H1 (cell line): ENCODE measurements around the gene BCAS3. TPM values are rescaled to one million over a fixed set of nuclear protein-coding genes. Genes with fewer than 3 reads are reported as not detected.

Source experiments
- CTCF ChIA-PET: fragments of 300-600 bp; sonication (Branson Sonifier 250); formaldehyde crosslinking; loops from one replicate; lab custom pipeline; 2021; ENCODE audit not compliant: partially characterized antibody; lab: Charles Lee
- POLR2A ChIA-PET: fragments of 300-600 bp; sonication (Branson Sonifier 250); formaldehyde crosslinking; loops from one replicate; lab custom pipeline; 2021; ENCODE audit warnings: inconsistent platforms; ENCODE audit not compliant: partially characterized antibody; lab: Charles Lee
- DNase-seq, 2 experiments: peaks; one replicate each; pipeline versions ENCODE4 v3.0.0 to v3.0.0-alpha.2; 2010 to 2022; ENCODE audit warnings: low spot score in 2 of 2, low read depth in 1 of 2, mixed read lengths in 1 of 2
- FAIRE-seq: peaks from 2 replicates; lab custom pipeline; 2011; peaks lifted over from hg19 to GRCh38; lab: Jason Lieb, UNC
- H2AFZ ChIP-seq: 2 replicates; pipeline ENCODE4 v1.8.1; 2012; ENCODE audit warnings: low read length, inconsistent platforms
- H2AK5ac ChIP-seq: 2 replicates; pipeline ENCODE4 v1.6.1; 2013; ENCODE audit warnings: low read depth, low read length
- H2BK120ac ChIP-seq: replicated peaks from 2 replicates; pipeline ENCODE3; 2013; ENCODE audit warnings: low read depth, low read length, inconsistent platforms
- H2BK12ac ChIP-seq: 2 replicates; pipeline ENCODE4 v1.6.1; 2013; ENCODE audit warnings: low read depth, low read length
- H2BK15ac ChIP-seq: 2 replicates; pipeline ENCODE4 v1.6.1; 2013; ENCODE audit warnings: low read length
- H2BK20ac ChIP-seq: 2 replicates; pipeline ENCODE4 v1.6.1; 2013; ENCODE audit warnings: low read length
- H2BK5ac ChIP-seq: 2 replicates; pipeline ENCODE4 v1.6.1; 2013; ENCODE audit warnings: low read depth, low read length
- H3K14ac ChIP-seq: 2 replicates; pipeline ENCODE4 v1.6.1; 2013; ENCODE audit warnings: inconsistent platforms; ENCODE audit not compliant: insufficient read length
- H3K18ac ChIP-seq: 2 replicates; pipeline ENCODE4 v1.6.1; 2013; ENCODE audit warnings: low read length; ENCODE audit errors: extremely low read depth
- H3K23ac ChIP-seq: 2 replicates; pipeline ENCODE4 v1.6.1; 2013; ENCODE audit warnings: inconsistent platforms; ENCODE audit not compliant: insufficient read length
- H3K23me2 ChIP-seq: 2 replicates; pipeline ENCODE4 v1.6.1; 2013; ENCODE audit warnings: low read depth, low read length
- H3K27ac ChIP-seq: 2 replicates; pipeline ENCODE4 v1.6.1; 2011; ENCODE audit warnings: low read depth, low read length, inconsistent platforms
- H3K27me3 ChIP-seq, 4 experiments: replicated peaks in 1 of 4; 1 replicate in 1 of 4; 2 replicates in 3 of 4; pipeline versions ENCODE4 v1.6.1 to v1.8.1; 2011 to 2013; ENCODE audit warnings: low read length in 3 of 4, mild to moderate bottlenecking in 3 of 4, inconsistent platforms in 2 of 4, mixed read lengths in 2 of 4, moderate library complexity in 1 of 4; ENCODE audit not compliant: control insufficient read depth in 3 of 4, insufficient read depth in 3 of 4; ENCODE audit errors: extremely low read depth in 1 of 4
- H3K36me3 ChIP-seq, 4 experiments: 2 replicates each; pipeline versions ENCODE4 v1.6.1 to v1.8.1; 2011 to 2013; ENCODE audit warnings: mild to moderate bottlenecking in 4 of 4, low read length in 3 of 4, moderate library complexity in 2 of 4, control low read depth in 1 of 4, inconsistent platforms in 1 of 4; ENCODE audit not compliant: insufficient read depth in 4 of 4, control insufficient read depth in 2 of 4
- H3K4ac ChIP-seq: replicated peaks from 2 replicates; pipeline ENCODE3; 2013; ENCODE audit warnings: low read length, low read depth, mixed read lengths, inconsistent platforms; ENCODE audit not compliant: insufficient read length
- H3K4me1 ChIP-seq, 4 experiments: replicated peaks in 1 of 4; 1 replicate in 1 of 4; 2 replicates in 3 of 4; pipeline versions ENCODE4 v1.6.1 to v1.8.1; 2011 to 2013; ENCODE audit warnings: low read length in 3 of 4, inconsistent platforms in 2 of 4, mixed read lengths in 1 of 4; ENCODE audit not compliant: insufficient read depth in 4 of 4, control insufficient read depth in 3 of 4
- H3K4me2 ChIP-seq, 2 experiments: 2 replicates each; pipeline versions ENCODE4 v1.6.1 to v1.8.1; 2011 to 2013; ENCODE audit warnings: low read depth in 2 of 2, low read length in 2 of 2, control low read depth in 1 of 2, inconsistent platforms in 1 of 2, mild to moderate bottlenecking in 1 of 2; ENCODE audit not compliant: insufficient read depth in 1 of 2
- H3K4me3 ChIP-seq, 4 experiments: fragments of 200-600, 300-600 bp in 1 of 4; sonication (generic), shearing (Covaris generic), sonication (Bioruptor Twin) in 1 of 4; 2 replicates each; pipeline versions ENCODE4 v1.5.1 to v1.8.1; 2011 to 2016; ENCODE audit warnings: low read length in 4 of 4, low read depth in 3 of 4, control low read depth in 2 of 4, inconsistent platforms in 2 of 4, mild to moderate bottlenecking in 2 of 4, mixed read lengths in 1 of 4, moderate library complexity in 1 of 4; ENCODE audit not compliant: insufficient read depth in 2 of 4; ENCODE audit errors: extremely low read depth in 1 of 4
- H3K56ac ChIP-seq: replicated peaks from 2 replicates; pipeline ENCODE3; 2013; ENCODE audit warnings: low read depth, mild to moderate bottlenecking, mixed read lengths, low read length, inconsistent platforms; ENCODE audit not compliant: insufficient read length
- H3K79me1 ChIP-seq: 2 replicates; pipeline ENCODE4 v1.6.1; 2013; ENCODE audit warnings: low read depth, low read length, control low read depth
- H3K79me2 ChIP-seq, 2 experiments: 2 replicates each; pipeline versions ENCODE4 v1.6.1 to v1.8.1; 2012 to 2013; ENCODE audit warnings: low read length in 2 of 2, mild to moderate bottlenecking in 2 of 2, inconsistent platforms in 1 of 2; ENCODE audit not compliant: insufficient read depth in 2 of 2, control insufficient read depth in 1 of 2
- H3K9ac ChIP-seq, 4 experiments: replicated peaks in 1 of 4; 1 replicate in 1 of 4; 2 replicates in 3 of 4; pipeline versions ENCODE4 v1.6.1 to v1.8.1; 2011 to 2013; ENCODE audit warnings: low read depth in 3 of 4, low read length in 3 of 4, control low read depth in 2 of 4, mild to moderate bottlenecking in 2 of 4, moderate library complexity in 2 of 4, inconsistent platforms in 1 of 4; ENCODE audit errors: extremely low read depth in 1 of 4
- H3K9me3 ChIP-seq, 2 experiments: 2 replicates each; pipeline versions ENCODE4 v1.6.1 to v1.8.1; 2012 to 2013; ENCODE audit warnings: mild to moderate bottlenecking in 2 of 2, moderate library complexity in 2 of 2, control low read depth in 1 of 2, inconsistent platforms in 1 of 2, low read depth in 1 of 2, low read length in 1 of 2, mixed read lengths in 1 of 2; ENCODE audit not compliant: insufficient read depth in 2 of 2
- H4K20me1 ChIP-seq, 2 experiments: replicated peaks in 1 of 2; 2 replicates each; pipeline versions ENCODE3 to v1.8.1; 2011 to 2013; ENCODE audit warnings: inconsistent platforms in 2 of 2, low read length in 2 of 2, mild to moderate bottlenecking in 1 of 2; ENCODE audit not compliant: insufficient read depth in 2 of 2, control insufficient read depth in 1 of 2
- H4K5ac ChIP-seq: 2 replicates; pipeline ENCODE4 v1.6.1; 2013; ENCODE audit warnings: low read length, low read depth, mixed read lengths, inconsistent platforms; ENCODE audit not compliant: insufficient read length
- H4K8ac ChIP-seq: 2 replicates; pipeline ENCODE4 v1.8.0; 2013; ENCODE audit warnings: mild to moderate bottlenecking, moderate library complexity, low read length, inconsistent platforms; ENCODE audit not compliant: insufficient read depth; ENCODE audit errors: extremely low read depth
- H4K91ac ChIP-seq: replicated peaks from 2 replicates; pipeline ENCODE3; 2013; ENCODE audit warnings: low read length, mixed read lengths, inconsistent platforms; ENCODE audit not compliant: insufficient read length
- BRCA1 ChIP-seq: IDR thresholded peaks from 2 replicates; pipeline ENCODE4 v1.6.1; 2012; ENCODE audit warnings: low read depth, low read length, improper control_type of control experiment
- CTBP2 ChIP-seq: IDR thresholded peaks from 2 replicates; pipeline ENCODE4 v1.7.0; 2011; ENCODE audit warnings: borderline replicate concordance, mild to moderate bottlenecking, moderate library complexity, mixed read lengths, low read length; ENCODE audit not compliant: insufficient read depth, insufficient read length
- CTCF ChIP-seq, 3 experiments: IDR thresholded peaks; 1 replicate in 2 of 3; 2 replicates in 1 of 3; pipeline versions ENCODE4 v1.5.1 to v1.6.1; 2011; ENCODE audit warnings: low read length in 3 of 3, mild to moderate bottlenecking in 3 of 3, inconsistent platforms in 2 of 3, low read depth in 1 of 3, moderate library complexity in 1 of 3; ENCODE audit not compliant: insufficient read depth in 1 of 3; ENCODE audit errors: control extremely low read depth in 1 of 3
- KDM4A ChIP-seq: IDR thresholded peaks from one replicate; pipeline ENCODE4 v1.7.1; 2012; ENCODE audit warnings: low read depth, mild to moderate bottlenecking, moderate library complexity, low read length, inconsistent platforms; ENCODE audit not compliant: severe bottlenecking
- MAFK ChIP-seq: IDR thresholded peaks from 2 replicates; pipeline ENCODE4 v1.6.1; 2012; ENCODE audit warnings: low read depth, mild to moderate bottlenecking, improper control_type of control experiment, low read length
- POLR2A ChIP-seq, 2 experiments: IDR thresholded peaks; 1 replicate in 1 of 2; 2 replicates in 1 of 2; pipeline ENCODE4 v1.6.1; 2011; ENCODE audit warnings: low read depth in 2 of 2, low read length in 2 of 2, mild to moderate bottlenecking in 2 of 2; ENCODE audit errors: control extremely low read depth in 1 of 2
- RFX5 ChIP-seq: IDR thresholded peaks from 2 replicates; pipeline ENCODE4 v1.6.1; 2011; ENCODE audit warnings: low read depth, low read length, improper control_type of control experiment, borderline replicate concordance
- RXRA ChIP-seq: IDR thresholded peaks from 2 replicates; pipeline ENCODE4 v1.6.1; 2011; ENCODE audit warnings: low read depth, mild to moderate bottlenecking, low read length, moderate library complexity; ENCODE audit not compliant: insufficient read depth
- SRF ChIP-seq: IDR thresholded peaks from 2 replicates; pipeline ENCODE4 v1.6.1; 2011; ENCODE audit warnings: mild to moderate bottlenecking, low read depth, low read length, moderate library complexity
- YY1 ChIP-seq: IDR thresholded peaks from 2 replicates; pipeline ENCODE4 v1.6.1; 2011; ENCODE audit warnings: low read depth, mild to moderate bottlenecking, low read length
- WGBS, 2 experiments: shearing (Covaris generic) in 1 of 2; methylation state at CpG; one replicate each; pipeline versions ENCODE4 v1.1.6 to v1.1.7; 2013 to 2015; ENCODE audit warnings: low lambda C conversion rate in 2 of 2, mixed read lengths in 2 of 2, inconsistent platforms in 1 of 2, low coverage in 1 of 2, missing lambda C conversion rate in 1 of 2; ENCODE audit not compliant: insufficient replicate concordance in 2 of 2, insufficient coverage in 1 of 2, insufficient read length in 1 of 2; ENCODE audit errors: extremely low coverage in 1 of 2, missing lambda C conversion rate in 1 of 2; 5-methylcytosine and 5-hydroxymethylcytosine counted together
- polyA plus RNA-seq, 7 experiments: library from polyadenylated mRNA; depleted of rRNA in 3 of 7; stranded (reverse) in 5 of 7; unstranded in 2 of 7; fragments of >200 nt in 5 of 7; fragments of 200-250 nt in 2 of 7; gene quantifications; 1 replicate in 5 of 7; 2 replicates in 1 of 7; 4 replicates in 1 of 7; pipeline versions ENCODE4 v1.2.1 to v1.2.3, GENCODE V29; 2011 to 2013; ENCODE audit warnings: missing spikeins in 2 of 7, mixed read lengths in 2 of 7
- total RNA-seq: library from RNA; stranded (reverse); fragmentation: NEBNext Ultra II Directional; extraction: Animal tissue kit (Norgen Biotek cat#: 25700); gene quantifications from 2 replicates; pipeline ENCODE4 v1.2.1, GENCODE V29; 2021

BCAS3 gene
- total and polyA plus RNA-seq, 2 of the 8 experiments (the other 6 are each of a cell fraction or from before 2014, with no cell fraction given): 9.9 to 13.3 TPM

GRCh38 chr17:60989846-60990245 is 312.2 kb downstream of the BCAS3 start:
- no peak overlapping the region for H2BK20ac ChIP-seq
- no peaks in the 10 kb centered on the region for H3K79me2 ChIP-seq
- H3K14ac ChIP-seq: no peak overlapping the region
- no peak overlapping the region for H2BK120ac ChIP-seq
- no peak overlapping the region for H2AK5ac ChIP-seq
- ChIA-PET CTCF (no interaction called here), POLR2A (no interaction called here)
- H3K23ac ChIP-seq: no peak overlapping the region
- no peak overlapping the region for H2BK5ac ChIP-seq
- no peak overlapping the region for H3K56ac ChIP-seq
- no peak overlapping the region for H4K8ac ChIP-seq
- H3K4me3 ChIP-seq: no peak overlapping the region
- no peaks in the 10 kb centered on the region for H4K20me1 ChIP-seq
- H3K9me3 ChIP-seq: no peaks in the 10 kb centered on the region
- H2BK12ac ChIP-seq: no peak overlapping the region
- H3K27ac ChIP-seq: no peak overlapping the region
- H3K4ac ChIP-seq: no peak overlapping the region
- no peak overlapping the region for H3K9ac ChIP-seq
- no peak for FAIRE-seq
- no peaks in the 10 kb centered on the region for H3K36me3 ChIP-seq
- H2BK15ac ChIP-seq: no peak overlapping the region
- H2AFZ ChIP-seq: no peak overlapping the region
- no peak overlapping the region for H4K5ac ChIP-seq
- H4K91ac ChIP-seq: no peak overlapping the region
- no peaks in the 10 kb centered on the region for H3K23me2 ChIP-seq
- no peaks in the 10 kb centered on the region for H3K27me3 ChIP-seq
- no peak overlapping the region for H3K18ac ChIP-seq
- DNase-seq: no peak
- 89% methylated on average over 9 of the region's 9 CpGs; no CpG with 5 or more reads in 1 of the 2 experiments for WGBS, 2 experiments
- H3K4me1 ChIP-seq: no peaks in the 10 kb centered on the region
- H3K4me2 ChIP-seq: no peak overlapping the region
- H3K79me1 ChIP-seq: no peaks in the 10 kb centered on the region
- TF ChIP-seq SRF (no peak), POLR2A (IDR thresholded peaks at IDR 0.05; ENCODE audit: control extremely low read depth in 1 of 2, low read depth in 2 of 2, low read length in 2 of 2) (no peak), YY1 (no peak), CTCF (IDR thresholded peaks at IDR 0.05; ENCODE audit: control extremely low read depth in 1 of 3, insufficient read depth in 1 of 3, low read depth in 1 of 3, low read length in 3 of 3) (no peak), RFX5 (no peak), CTBP2 (no peak), KDM4A (no peak), RXRA (no peak), BRCA1 (no peak), MAFK (no peak)
